ENCODE data around the gene CLPTM1.

DNA sequence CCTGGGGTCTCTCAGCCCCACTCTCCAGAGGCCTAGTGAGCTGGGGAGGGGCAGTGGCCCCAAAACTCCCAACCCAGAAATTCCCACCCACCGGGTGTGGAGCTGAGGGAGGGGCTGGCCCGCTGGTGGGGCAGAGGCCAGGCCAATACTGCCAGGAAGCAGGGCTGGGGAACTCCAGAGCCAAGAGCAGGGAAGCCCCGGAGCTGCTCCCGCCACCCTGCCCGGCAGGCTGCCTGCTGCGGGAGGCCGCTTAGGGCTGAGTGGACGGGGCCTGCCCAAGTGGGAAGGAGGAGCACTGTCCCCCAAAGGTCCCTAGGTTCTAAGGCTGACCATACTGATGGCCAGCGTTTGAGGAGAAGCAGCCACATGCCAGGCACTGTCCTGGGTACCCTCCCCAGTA lies 33.1 kb downstream of the CLPTM1 start:
- TF ChIP-seq, protein P1, sequence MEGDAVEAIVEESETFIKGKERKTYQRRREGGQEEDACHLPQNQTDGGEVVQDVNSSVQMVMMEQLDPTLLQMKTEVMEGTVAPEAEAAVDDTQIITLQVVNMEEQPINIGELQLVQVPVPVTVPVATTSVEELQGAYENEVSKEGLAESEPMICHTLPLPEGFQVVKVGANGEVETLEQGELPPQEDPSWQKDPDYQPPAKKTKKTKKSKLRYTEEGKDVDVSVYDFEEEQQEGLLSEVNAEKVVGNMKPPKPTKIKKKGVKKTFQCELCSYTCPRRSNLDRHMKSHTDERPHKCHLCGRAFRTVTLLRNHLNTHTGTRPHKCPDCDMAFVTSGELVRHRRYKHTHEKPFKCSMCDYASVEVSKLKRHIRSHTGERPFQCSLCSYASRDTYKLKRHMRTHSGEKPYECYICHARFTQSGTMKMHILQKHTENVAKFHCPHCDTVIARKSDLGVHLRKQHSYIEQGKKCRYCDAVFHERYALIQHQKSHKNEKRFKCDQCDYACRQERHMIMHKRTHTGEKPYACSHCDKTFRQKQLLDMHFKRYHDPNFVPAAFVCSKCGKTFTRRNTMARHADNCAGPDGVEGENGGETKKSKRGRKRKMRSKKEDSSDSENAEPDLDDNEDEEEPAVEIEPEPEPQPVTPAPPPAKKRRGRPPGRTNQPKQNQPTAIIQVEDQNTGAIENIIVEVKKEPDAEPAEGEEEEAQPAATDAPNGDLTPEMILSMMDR (IDR thresholded peaks at IDR 0.05): no peak
- TF ChIP-seq ZFX (IDR thresholded peaks at IDR 0.05; ENCODE audit: borderline replicate concordance): no peak
